B cell (primary cell): Measurements from ENCODE around the gene UGT2B28.

Experiments used
- CTCF ChIP-seq: fragments of 200-600 bp; IDR thresholded peaks from one replicate; pipeline ENCODE4 v1.8.0; 2022; ENCODE audit warnings: antibody characterized with exemption, mild to moderate bottlenecking
- EZH2 ChIP-seq: IDR thresholded peaks from 2 replicates; pipeline ENCODE4 v1.6.1; 2012; ENCODE audit warnings: borderline replicate concordance, low read depth, mild to moderate bottlenecking, moderate library complexity, low read length; ENCODE audit not compliant: insufficient read depth, poor library complexity, severe bottlenecking

GRCh38 chr4:69330345-69331047 lies 50.2 kb downstream of the UGT2B28 start:
- TF ChIP-seq CTCF: no peak
- no peak for TF ChIP-seq EZH2
